Body of pancreas (tissue), 4 donors: ENCODE results near the gene SEMA4F. TPM values are rescaled to one million over a fixed set of nuclear protein-coding genes. Genes with fewer than 3 reads are reported as not detected.
"Not testable (repeated sequence)": the region's sequence is repeated elsewhere in the genome, so short reads cannot be mapped to it uniquely, and the experiment has no call there.

Experiments used
- ATAC-seq: fragments of 150-250 bp; one replicate; pipeline ENCODE4 v1.9.1; 2016
- DNase-seq, 4 donors: peaks; one replicate each; pipeline ENCODE4 v3.0.0-alpha.2; 2019
- H3K27ac ChIP-seq, 4 donors: fragments of 200-600 bp; sonication (generic); 1 replicate in 3 of 4; 2 replicates in 1 of 4; pipeline versions ENCODE4 v1.5.1 to v1.6.1; 2016 to 2019; ENCODE audit warnings: mild to moderate bottlenecking in 1 of 4, mixed read lengths in 1 of 4, moderate library complexity in 1 of 4
- H3K27me3 ChIP-seq, 2 donors: fragments of 200-600 bp; sonication (generic); one replicate each; pipeline ENCODE4 v1.6.0; 2016; ENCODE audit warnings: mild to moderate bottlenecking in 1 of 2
- H3K36me3 ChIP-seq, 2 donors: fragments of 200-600 bp; sonication (generic); replicated peaks in 1 of 2; 2 replicates each; pipeline ENCODE4 v1.5.1; 2016; ENCODE audit warnings: low read depth in 2 of 2; ENCODE audit not compliant: insufficient read depth in 1 of 2
- H3K4me1 ChIP-seq: fragments of 200-600 bp; sonication (generic); one replicate; pipeline ENCODE4 v1.6.0; 2016
- H3K4me3 ChIP-seq, 2 donors: fragments of 200-600 bp; sonication (generic); 1 replicate in 1 of 2; 2 replicates in 1 of 2; pipeline ENCODE4 v1.5.1; 2016 to 2019
- H3K9me3 ChIP-seq, 3 donors: fragments of 200-600 bp; sonication (generic); 1 replicate in 2 of 3; 2 replicates in 1 of 3; pipeline ENCODE4 v1.5.1; 2016
- CTCF ChIP-seq, 7 experiments: fragments of 450-650 bp in 4 of 7; fragments of 200-600 bp in 3 of 7; sonication (generic) in 3 of 7; IDR thresholded peaks; one replicate each; pipeline ENCODE4 v1.5.1; 2016 to 2019; ENCODE audit warnings: antibody characterized with exemption in 7 of 7
- POLR2A ChIP-seq, 3 donors: fragments of 450-650 bp; IDR thresholded peaks; one replicate each; pipeline ENCODE4 v1.6.1; 2016; ENCODE audit warnings: antibody characterized with exemption in 3 of 3, mild to moderate bottlenecking in 2 of 3
- WGBS, 2 donors: methylation state at CpG; one replicate each; pipeline ENCODE4 v1.1.5; 2017; 5-methylcytosine and 5-hydroxymethylcytosine counted together
- intact Hi-C: fragments of 100-400 bp; cut with DNase I; formaldehyde crosslinking; loops from one replicate; pipeline ENCODE4 v1.15.1; 2023
- total RNA-seq, 2 donors: library from RNA; depleted of rRNA; stranded (reverse); fragments of >200 nt; gene quantifications; one replicate each; pipeline ENCODE4 v1.1.0, GENCODE V29; 2016

Gene SEMA4F
- total RNA-seq, 2 donors from 2014 or later = 3.1 to 4.6 TPM

DNA sequence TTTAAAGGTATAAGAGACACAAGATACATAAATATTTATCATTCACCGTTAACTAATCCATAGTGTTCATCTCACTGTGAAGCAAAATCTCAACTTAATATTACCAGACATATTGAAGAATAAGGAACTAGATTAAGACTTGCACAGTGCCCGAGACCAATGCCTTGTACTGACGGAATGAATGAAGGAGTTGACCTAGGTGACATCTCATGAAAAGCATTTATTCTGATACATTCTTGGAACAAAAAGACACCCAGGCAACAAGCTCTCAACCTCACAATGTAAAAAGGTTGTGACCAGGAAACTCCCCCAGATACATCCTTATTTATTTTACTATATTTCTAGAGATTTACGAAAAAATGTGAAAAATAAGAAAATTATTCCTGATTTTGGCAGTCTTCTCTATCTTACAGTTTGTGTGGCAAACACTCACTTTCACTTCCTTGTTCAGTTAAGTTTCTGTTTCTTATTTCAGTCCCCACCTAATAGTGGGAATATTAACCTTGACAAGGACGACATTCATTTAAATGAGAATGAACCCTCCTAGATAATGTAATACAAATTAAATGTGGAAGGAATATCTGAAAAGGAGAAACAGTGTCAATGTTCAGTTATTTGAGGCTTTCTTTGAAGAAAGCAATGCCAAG, 34.3 kb upstream of the SEMA4F start:
- 65 to 76% methylated on average over 5 of the region's 5 CpGs for WGBS, 2 donors
- intact Hi-C loops = no loop called here
- DNase-seq (no peak), ATAC-seq (no peak)
- H3K36me3 ChIP-seq = no peaks in the 10 kb centered on the region
- H3K4me1 ChIP-seq = no peaks in the 10 kb centered on the region
- no peaks in the 10 kb centered on the region for H3K27me3 ChIP-seq
- no peak overlapping the region for H3K4me3 ChIP-seq
- no peaks in the 10 kb centered on the region for H3K9me3 ChIP-seq
- TF ChIP-seq POLR2A (IDR thresholded peaks at IDR 0.05) = no peak
- no peak for TF ChIP-seq CTCF (IDR thresholded peaks at IDR 0.05)
- no peak overlapping the region for H3K27ac ChIP-seq

- WGBS, 2 donors = 88 to 90% methylated on average over 12 of the region's 12 CpGs
- ATAC-seq (no peak), DNase-seq (no peak)
- Histone ChIP-seq H3K27me3 (no peaks in the 10 kb centered on the region), H3K4me1 (no peaks in the 10 kb centered on the region), H3K9me3 (no peaks in the 10 kb centered on the region), H3K4me3 (no peak overlapping the region), H3K27ac (no peak overlapping the region), H3K36me3 (no peaks in the 10 kb centered on the region)
- TF ChIP-seq CTCF (IDR thresholded peaks at IDR 0.05) (no peak), POLR2A (IDR thresholded peaks at IDR 0.05) (no peak)
- intact Hi-C loops = no loop called here
Measured at GRCh38 chr2:74620671-74621070, 33.4 kb upstream of the SEMA4F start.

GRCh38 chr2:74625658-74626425, 28.2 kb upstream of the SEMA4F start:
- H3K27ac ChIP-seq = no peak overlapping the region
- TF ChIP-seq CTCF (IDR thresholded peaks at IDR 0.05) = no peak
- no peak for TF ChIP-seq POLR2A (IDR thresholded peaks at IDR 0.05)
- DNase-seq = no peak
- no peak for ATAC-seq
- H3K36me3 ChIP-seq = no peaks in the 10 kb centered on the region
- no peaks in the 10 kb centered on the region for H3K9me3 ChIP-seq
- 76 to 85% methylated on average over 5 of the region's 5 CpGs for WGBS, 2 donors
- intact Hi-C loops = no loop called here
- no peaks in the 10 kb centered on the region for H3K27me3 ChIP-seq
- H3K4me1 ChIP-seq = no peaks in the 10 kb centered on the region
- no peak overlapping the region for H3K4me3 ChIP-seq

GRCh38 chr2:74628538-74629105, 25.4 kb upstream of the SEMA4F start:
- H3K4me1 ChIP-seq = no peaks in the 10 kb centered on the region
- H3K4me3 ChIP-seq = no peak overlapping the region
- ATAC-seq (no peak), DNase-seq (no peak)
- intact Hi-C loops = no loop called here
- H3K9me3 ChIP-seq = no peaks in the 10 kb centered on the region
- H3K27me3 ChIP-seq = no peaks in the 10 kb centered on the region
- 52 to 74% methylated on average over 3 of the region's 3 CpGs for WGBS, 2 donors
- no peak for TF ChIP-seq POLR2A (IDR thresholded peaks at IDR 0.05)
- H3K27ac ChIP-seq = no peak overlapping the region
- no peaks in the 10 kb centered on the region for H3K36me3 ChIP-seq

DNA sequence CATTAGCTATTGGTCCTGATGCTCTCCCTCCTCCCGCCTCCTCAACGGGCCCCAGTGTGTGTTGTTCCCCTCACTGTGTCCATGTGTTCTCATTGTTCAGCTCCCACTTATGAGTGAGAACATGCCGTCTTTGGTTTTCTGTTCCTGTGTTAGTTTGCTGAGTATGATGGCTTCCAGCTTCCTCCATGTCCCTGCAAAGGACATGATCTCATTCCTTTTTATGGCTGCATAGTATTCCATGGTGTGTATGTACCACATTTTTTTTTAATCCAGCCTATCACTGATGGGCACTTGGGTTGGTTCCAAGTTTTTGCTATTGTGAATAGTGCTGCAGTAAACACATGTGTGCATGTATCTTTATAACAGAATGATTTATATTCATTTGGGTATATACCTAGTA, 23.6 kb upstream of the SEMA4F start:
- ATAC-seq, H3K27ac ChIP-seq, intact Hi-C loops, H3K36me3 ChIP-seq, DNase-seq, H3K27me3 ChIP-seq, H3K4me1 ChIP-seq, H3K4me3 ChIP-seq, H3K9me3 ChIP-seq: not testable (repeated sequence)
- WGBS, 2 donors = 89 to 91% methylated on average over 3 of the region's 3 CpGs
